Ammon's horn (tissue), 1 donor: ENCODE data around the gene SALL4.

Experiments
- DNase-seq: peaks from one replicate; pipeline ENCODE4 v3.0.0-alpha.2; 2016; ENCODE audit warnings: low spot score

The SALL4 gene

GRCh38 chr20:51735728-51736600 is 66.4 kb downstream of the SALL4 start:
- DNase-seq: no peak

GRCh38 chr20:51734876-51735720 is 67.2 kb downstream of the SALL4 start:
- no peak for DNase-seq

- DNase-seq: no peak
Observed at GRCh38 chr20:51733070-51733469, 69.3 kb downstream of the SALL4 start.
